ENCODE measurements around the gene RAD9A. TPM values are rescaled to one million over a fixed set of nuclear protein-coding genes. Genes with fewer than 3 reads are reported as not detected.

RAD9A gene
- total and polyA plus RNA-seq, 9 of the 15 experiments (the other 6 are each of a cell fraction or from before 2014, with no cell fraction given), result 1.4 to 41.2 (median 16.1) TPM

GRCh38 chr11:67401495-67402191, 9.9 kb downstream of the RAD9A start, which contains the start of gene PPP1CA (continued):
- TF ChIP-seq XRCC3 (IDR thresholded peaks at IDR 0.05) (no peak), SRSF7 (optimal IDR thresholded peaks at IDR 0.05; ENCODE audit: low read depth, low read length) (no peak), ZNF57 (CRISPR knock-in tag; IDR thresholded peaks at IDR 0.05) (no peak), ELF1 (tag; IDR thresholded peaks at IDR 0.05) (peak; percentile 96), ZBTB33 (CRISPR knock-in tag; IDR thresholded peaks at IDR 0.05) (no peak), ZNF212 (CRISPR knock-in tag; IDR thresholded peaks at IDR 0.05) (no peak), ZNF274 (IDR thresholded peaks at IDR 0.05; ENCODE audit: borderline replicate concordance, low read depth, low read length) (no peak), SOX6 (IDR thresholded peaks at IDR 0.05) (0 out of 2 replicates have a peak, but pooled peaks have one; percentile 14), CBX3 (IDR thresholded peaks at IDR 0.05; ENCODE audit: borderline replicate concordance in 1 of 2, low read length in 2 of 2) (no peak), XRCC4 (IDR thresholded peaks at IDR 0.05; ENCODE audit: extremely low read depth, insufficient read depth, insufficient read length) (no peak), ZNF518B (CRISPR knock-in tag; IDR thresholded peaks at IDR 0.05) (no peak), ZBTB1 (CRISPR knock-in tag; IDR thresholded peaks at IDR 0.05; ENCODE audit: borderline replicate concordance, low read depth) (no peak), ZNF253 (CRISPR knock-in tag; conservative IDR thresholded peaks at IDR 0.05) (no peak), MYBL2 (IDR thresholded peaks at IDR 0.05; ENCODE audit: low read depth) (no peak), MYBL2 (CRISPR knock-in tag; IDR thresholded peaks at IDR 0.05; ENCODE audit: borderline replicate concordance) (no peak), LEF1 (IDR thresholded peaks at IDR 0.05) (no peak), BRD4 (IDR thresholded peaks at IDR 0.05) (no peak), FOSL1 (tag; conservative IDR thresholded peaks at IDR 0.05) (no peak), MAFK (IDR thresholded peaks at IDR 0.05; ENCODE audit: low read length) (no peak), HNRNPUL1 (IDR thresholded peaks at IDR 0.05; ENCODE audit: low read length) (no peak), ATF1 (CRISPR knock-in tag; IDR thresholded peaks at IDR 0.05) (no peak), ATF1 (tag; IDR thresholded peaks at IDR 0.05) (peak; percentile 52; the same call in 1 of the 2 replicates), ZSCAN32 (CRISPR knock-in tag; IDR thresholded peaks at IDR 0.05) (no peak), FOXP1 (CRISPR knock-in tag; IDR thresholded peaks at IDR 0.05) (no peak)
